Measurements from ENCODE around the gene ZRANB2.

DNA sequence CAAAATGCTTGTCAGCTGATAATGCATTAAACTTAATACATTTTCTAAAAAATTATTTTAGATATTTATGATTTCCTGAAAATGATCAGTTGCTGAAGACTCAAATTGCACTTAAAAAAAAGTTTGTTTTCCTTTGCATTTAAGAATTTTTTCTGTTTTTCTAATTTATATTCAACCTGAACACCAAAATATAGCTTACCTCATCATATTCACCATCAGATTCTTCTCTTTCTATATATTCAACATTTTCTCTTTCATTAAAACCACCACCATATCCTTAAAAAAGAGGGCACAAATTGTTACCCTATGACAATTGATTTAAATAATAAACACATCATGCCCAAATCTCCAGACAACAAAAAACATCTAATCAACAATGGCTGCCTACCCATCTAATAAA is 8.6 kb downstream of the ZRANB2 start:
- TF ChIP-seq, protein P1, sequence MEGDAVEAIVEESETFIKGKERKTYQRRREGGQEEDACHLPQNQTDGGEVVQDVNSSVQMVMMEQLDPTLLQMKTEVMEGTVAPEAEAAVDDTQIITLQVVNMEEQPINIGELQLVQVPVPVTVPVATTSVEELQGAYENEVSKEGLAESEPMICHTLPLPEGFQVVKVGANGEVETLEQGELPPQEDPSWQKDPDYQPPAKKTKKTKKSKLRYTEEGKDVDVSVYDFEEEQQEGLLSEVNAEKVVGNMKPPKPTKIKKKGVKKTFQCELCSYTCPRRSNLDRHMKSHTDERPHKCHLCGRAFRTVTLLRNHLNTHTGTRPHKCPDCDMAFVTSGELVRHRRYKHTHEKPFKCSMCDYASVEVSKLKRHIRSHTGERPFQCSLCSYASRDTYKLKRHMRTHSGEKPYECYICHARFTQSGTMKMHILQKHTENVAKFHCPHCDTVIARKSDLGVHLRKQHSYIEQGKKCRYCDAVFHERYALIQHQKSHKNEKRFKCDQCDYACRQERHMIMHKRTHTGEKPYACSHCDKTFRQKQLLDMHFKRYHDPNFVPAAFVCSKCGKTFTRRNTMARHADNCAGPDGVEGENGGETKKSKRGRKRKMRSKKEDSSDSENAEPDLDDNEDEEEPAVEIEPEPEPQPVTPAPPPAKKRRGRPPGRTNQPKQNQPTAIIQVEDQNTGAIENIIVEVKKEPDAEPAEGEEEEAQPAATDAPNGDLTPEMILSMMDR (IDR thresholded peaks at IDR 0.05 in 2 of 3, conservative IDR thresholded peaks at IDR 0.05 in 1 of 3; ENCODE audit: borderline replicate concordance in 1 of 3, insufficient read depth in 1 of 3, low read depth in 2 of 3, low read length in 2 of 3) = no peak
- no peak for TF ChIP-seq POLR2A (IDR thresholded peaks at IDR 0.05; ENCODE audit: borderline replicate concordance, extremely low read depth, insufficient read depth, insufficient read length)
- TF ChIP-seq SRF (IDR thresholded peaks at IDR 0.05; ENCODE audit: low read depth) = no peak
- TF ChIP-seq, protein P2, sequence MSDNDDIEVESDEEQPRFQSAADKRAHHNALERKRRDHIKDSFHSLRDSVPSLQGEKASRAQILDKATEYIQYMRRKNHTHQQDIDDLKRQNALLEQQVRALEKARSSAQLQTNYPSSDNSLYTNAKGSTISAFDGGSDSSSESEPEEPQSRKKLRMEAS (IDR thresholded peaks at IDR 0.05) = no peak
- no peak for TF ChIP-seq RAD21 (IDR thresholded peaks at IDR 0.05; ENCODE audit: low read depth)
